H1 (cell line): ENCODE data around the gene LCOR. TPM values are rescaled to one million over a fixed set of nuclear protein-coding genes. Genes with fewer than 3 reads are reported as not detected.

Experiments used
- CTCF ChIA-PET: fragments of 300-600 bp; sonication (Branson Sonifier 250); formaldehyde crosslinking; loops from one replicate; lab custom pipeline; 2021; ENCODE audit not compliant: partially characterized antibody; lab: Charles Lee
- POLR2A ChIA-PET: fragments of 300-600 bp; sonication (Branson Sonifier 250); formaldehyde crosslinking; loops from one replicate; lab custom pipeline; 2021; ENCODE audit warnings: inconsistent platforms; ENCODE audit not compliant: partially characterized antibody; lab: Charles Lee
- DNase-seq, 2 experiments: peaks; one replicate each; pipeline versions ENCODE4 v3.0.0 to v3.0.0-alpha.2; 2010 to 2022; ENCODE audit warnings: low spot score in 2 of 2, low read depth in 1 of 2, mixed read lengths in 1 of 2
- FAIRE-seq: peaks from 2 replicates; lab custom pipeline; 2011; peaks lifted over from hg19 to GRCh38; lab: Jason Lieb, UNC
- H2AFZ ChIP-seq: 2 replicates; pipeline ENCODE4 v1.8.1; 2012; ENCODE audit warnings: low read length, inconsistent platforms
- H2AK5ac ChIP-seq: 2 replicates; pipeline ENCODE4 v1.6.1; 2013; ENCODE audit warnings: low read depth, low read length
- H2BK120ac ChIP-seq: replicated peaks from 2 replicates; pipeline ENCODE3; 2013; ENCODE audit warnings: low read depth, low read length, inconsistent platforms
- H2BK12ac ChIP-seq: 2 replicates; pipeline ENCODE4 v1.6.1; 2013; ENCODE audit warnings: low read depth, low read length
- H2BK15ac ChIP-seq: 2 replicates; pipeline ENCODE4 v1.6.1; 2013; ENCODE audit warnings: low read length
- H2BK20ac ChIP-seq: 2 replicates; pipeline ENCODE4 v1.6.1; 2013; ENCODE audit warnings: low read length
- H2BK5ac ChIP-seq: 2 replicates; pipeline ENCODE4 v1.6.1; 2013; ENCODE audit warnings: low read depth, low read length
- H3K14ac ChIP-seq: 2 replicates; pipeline ENCODE4 v1.6.1; 2013; ENCODE audit warnings: inconsistent platforms; ENCODE audit not compliant: insufficient read length
- H3K18ac ChIP-seq: 2 replicates; pipeline ENCODE4 v1.6.1; 2013; ENCODE audit warnings: low read length; ENCODE audit errors: extremely low read depth
- H3K23ac ChIP-seq: 2 replicates; pipeline ENCODE4 v1.6.1; 2013; ENCODE audit warnings: inconsistent platforms; ENCODE audit not compliant: insufficient read length
- H3K23me2 ChIP-seq: 2 replicates; pipeline ENCODE4 v1.6.1; 2013; ENCODE audit warnings: low read depth, low read length
- H3K27ac ChIP-seq: 2 replicates; pipeline ENCODE4 v1.6.1; 2011; ENCODE audit warnings: low read depth, low read length, inconsistent platforms
- H3K27me3 ChIP-seq, 4 experiments: replicated peaks in 1 of 4; 1 replicate in 1 of 4; 2 replicates in 3 of 4; pipeline versions ENCODE4 v1.6.1 to v1.8.1; 2011 to 2013; ENCODE audit warnings: low read length in 3 of 4, mild to moderate bottlenecking in 3 of 4, inconsistent platforms in 2 of 4, mixed read lengths in 2 of 4, moderate library complexity in 1 of 4; ENCODE audit not compliant: control insufficient read depth in 3 of 4, insufficient read depth in 3 of 4; ENCODE audit errors: extremely low read depth in 1 of 4
- H3K36me3 ChIP-seq, 4 experiments: 2 replicates each; pipeline versions ENCODE4 v1.6.1 to v1.8.1; 2011 to 2013; ENCODE audit warnings: mild to moderate bottlenecking in 4 of 4, low read length in 3 of 4, moderate library complexity in 2 of 4, control low read depth in 1 of 4, inconsistent platforms in 1 of 4; ENCODE audit not compliant: insufficient read depth in 4 of 4, control insufficient read depth in 2 of 4
- H3K4ac ChIP-seq: replicated peaks from 2 replicates; pipeline ENCODE3; 2013; ENCODE audit warnings: low read length, low read depth, mixed read lengths, inconsistent platforms; ENCODE audit not compliant: insufficient read length
- H3K4me1 ChIP-seq, 4 experiments: replicated peaks in 1 of 4; 1 replicate in 1 of 4; 2 replicates in 3 of 4; pipeline versions ENCODE4 v1.6.1 to v1.8.1; 2011 to 2013; ENCODE audit warnings: low read length in 3 of 4, inconsistent platforms in 2 of 4, mixed read lengths in 1 of 4; ENCODE audit not compliant: insufficient read depth in 4 of 4, control insufficient read depth in 3 of 4
- H3K4me2 ChIP-seq, 2 experiments: 2 replicates each; pipeline versions ENCODE4 v1.6.1 to v1.8.1; 2011 to 2013; ENCODE audit warnings: low read depth in 2 of 2, low read length in 2 of 2, control low read depth in 1 of 2, inconsistent platforms in 1 of 2, mild to moderate bottlenecking in 1 of 2; ENCODE audit not compliant: insufficient read depth in 1 of 2
- H3K4me3 ChIP-seq, 4 experiments: fragments of 200-600, 300-600 bp in 1 of 4; sonication (generic), shearing (Covaris generic), sonication (Bioruptor Twin) in 1 of 4; 2 replicates each; pipeline versions ENCODE4 v1.5.1 to v1.8.1; 2011 to 2016; ENCODE audit warnings: low read length in 4 of 4, low read depth in 3 of 4, control low read depth in 2 of 4, inconsistent platforms in 2 of 4, mild to moderate bottlenecking in 2 of 4, mixed read lengths in 1 of 4, moderate library complexity in 1 of 4; ENCODE audit not compliant: insufficient read depth in 2 of 4; ENCODE audit errors: extremely low read depth in 1 of 4
- H3K56ac ChIP-seq: replicated peaks from 2 replicates; pipeline ENCODE3; 2013; ENCODE audit warnings: low read depth, mild to moderate bottlenecking, mixed read lengths, low read length, inconsistent platforms; ENCODE audit not compliant: insufficient read length
- H3K79me1 ChIP-seq: 2 replicates; pipeline ENCODE4 v1.6.1; 2013; ENCODE audit warnings: low read depth, low read length, control low read depth
- H3K79me2 ChIP-seq, 2 experiments: 2 replicates each; pipeline versions ENCODE4 v1.6.1 to v1.8.1; 2012 to 2013; ENCODE audit warnings: low read length in 2 of 2, mild to moderate bottlenecking in 2 of 2, inconsistent platforms in 1 of 2; ENCODE audit not compliant: insufficient read depth in 2 of 2, control insufficient read depth in 1 of 2
- H3K9ac ChIP-seq, 4 experiments: replicated peaks in 1 of 4; 1 replicate in 1 of 4; 2 replicates in 3 of 4; pipeline versions ENCODE4 v1.6.1 to v1.8.1; 2011 to 2013; ENCODE audit warnings: low read depth in 3 of 4, low read length in 3 of 4, control low read depth in 2 of 4, mild to moderate bottlenecking in 2 of 4, moderate library complexity in 2 of 4, inconsistent platforms in 1 of 4; ENCODE audit errors: extremely low read depth in 1 of 4
- H3K9me3 ChIP-seq, 2 experiments: 2 replicates each; pipeline versions ENCODE4 v1.6.1 to v1.8.1; 2012 to 2013; ENCODE audit warnings: mild to moderate bottlenecking in 2 of 2, moderate library complexity in 2 of 2, control low read depth in 1 of 2, inconsistent platforms in 1 of 2, low read depth in 1 of 2, low read length in 1 of 2, mixed read lengths in 1 of 2; ENCODE audit not compliant: insufficient read depth in 2 of 2
- H4K20me1 ChIP-seq, 2 experiments: replicated peaks in 1 of 2; 2 replicates each; pipeline versions ENCODE3 to v1.8.1; 2011 to 2013; ENCODE audit warnings: inconsistent platforms in 2 of 2, low read length in 2 of 2, mild to moderate bottlenecking in 1 of 2; ENCODE audit not compliant: insufficient read depth in 2 of 2, control insufficient read depth in 1 of 2
- H4K5ac ChIP-seq: 2 replicates; pipeline ENCODE4 v1.6.1; 2013; ENCODE audit warnings: low read length, low read depth, mixed read lengths, inconsistent platforms; ENCODE audit not compliant: insufficient read length
- H4K8ac ChIP-seq: 2 replicates; pipeline ENCODE4 v1.8.0; 2013; ENCODE audit warnings: mild to moderate bottlenecking, moderate library complexity, low read length, inconsistent platforms; ENCODE audit not compliant: insufficient read depth; ENCODE audit errors: extremely low read depth
- H4K91ac ChIP-seq: replicated peaks from 2 replicates; pipeline ENCODE3; 2013; ENCODE audit warnings: low read length, mixed read lengths, inconsistent platforms; ENCODE audit not compliant: insufficient read length
- CHD2 ChIP-seq: IDR thresholded peaks from 2 replicates; pipeline ENCODE4 v1.6.1; 2012; ENCODE audit warnings: low read length, improper control_type of control experiment
- JUN ChIP-seq: IDR thresholded peaks from 2 replicates; pipeline ENCODE4 v1.6.1; 2011; ENCODE audit warnings: low read depth, mild to moderate bottlenecking, improper control_type of control experiment, low read length
- JUND ChIP-seq: IDR thresholded peaks from 2 replicates; pipeline ENCODE4 v1.6.1; 2011; ENCODE audit warnings: mild to moderate bottlenecking, improper control_type of control experiment, low read length
- KDM1A ChIP-seq: fragments of 200-600, 300-600 bp; sonication (generic); IDR thresholded peaks from 2 replicates; pipeline ENCODE4 v1.7.1; 2016; ENCODE audit warnings: mild to moderate bottlenecking, low read length, borderline replicate concordance
- KDM4A ChIP-seq: IDR thresholded peaks from one replicate; pipeline ENCODE4 v1.7.1; 2012; ENCODE audit warnings: low read depth, mild to moderate bottlenecking, moderate library complexity, low read length, inconsistent platforms; ENCODE audit not compliant: severe bottlenecking
- MAX ChIP-seq: IDR thresholded peaks from 2 replicates; pipeline ENCODE4 v1.6.1; 2012; ENCODE audit warnings: inconsistent platforms
- POLR2A ChIP-seq, 2 experiments: IDR thresholded peaks; 1 replicate in 1 of 2; 2 replicates in 1 of 2; pipeline ENCODE4 v1.6.1; 2011; ENCODE audit warnings: low read depth in 2 of 2, low read length in 2 of 2, mild to moderate bottlenecking in 2 of 2; ENCODE audit errors: control extremely low read depth in 1 of 2
- SP2 ChIP-seq: IDR thresholded peaks from 2 replicates; pipeline ENCODE4 v1.6.1; 2012; ENCODE audit warnings: mild to moderate bottlenecking, low read length, inconsistent platforms
- SP4 ChIP-seq: IDR thresholded peaks from 2 replicates; pipeline ENCODE4 v1.6.1; 2012; ENCODE audit warnings: low read length, inconsistent platforms
- TAF1 ChIP-seq: IDR thresholded peaks from 2 replicates; pipeline ENCODE4 v1.6.1; 2011; ENCODE audit warnings: mild to moderate bottlenecking, low read depth, low read length
- TAF7 ChIP-seq: optimal IDR thresholded peaks from 2 replicates; pipeline ENCODE3; 2011; ENCODE audit warnings: low read depth, mild to moderate bottlenecking, inconsistent platforms, low read length, moderate library complexity, borderline replicate concordance
- WGBS, 2 experiments: shearing (Covaris generic) in 1 of 2; methylation state at CpG; one replicate each; pipeline versions ENCODE4 v1.1.6 to v1.1.7; 2013 to 2015; ENCODE audit warnings: low lambda C conversion rate in 2 of 2, mixed read lengths in 2 of 2, inconsistent platforms in 1 of 2, low coverage in 1 of 2, missing lambda C conversion rate in 1 of 2; ENCODE audit not compliant: insufficient replicate concordance in 2 of 2, insufficient coverage in 1 of 2, insufficient read length in 1 of 2; ENCODE audit errors: extremely low coverage in 1 of 2, missing lambda C conversion rate in 1 of 2; 5-methylcytosine and 5-hydroxymethylcytosine counted together
- polyA plus RNA-seq, 7 experiments: library from polyadenylated mRNA; depleted of rRNA in 3 of 7; stranded (reverse) in 5 of 7; unstranded in 2 of 7; fragments of >200 nt in 5 of 7; fragments of 200-250 nt in 2 of 7; gene quantifications; 1 replicate in 5 of 7; 2 replicates in 1 of 7; 4 replicates in 1 of 7; pipeline versions ENCODE4 v1.2.1 to v1.2.3, GENCODE V29; 2011 to 2013; ENCODE audit warnings: missing spikeins in 2 of 7, mixed read lengths in 2 of 7
- total RNA-seq: library from RNA; stranded (reverse); fragmentation: NEBNext Ultra II Directional; extraction: Animal tissue kit (Norgen Biotek cat#: 25700); gene quantifications from 2 replicates; pipeline ENCODE4 v1.2.1, GENCODE V29; 2021

The LCOR gene
- total and polyA plus RNA-seq, 2 of the 8 experiments (the other 6 are each of a cell fraction or from before 2014, with no cell fraction given): 4.7 to 25.5 TPM

GRCh38 chr10:97018251-97019212 lies 186.4 kb downstream of the LCOR start:
- no peak overlapping the region for H2BK5ac ChIP-seq
- no peak overlapping the region for H3K23ac ChIP-seq
- no peak overlapping the region for H3K4ac ChIP-seq
- WGBS, 2 experiments: 90% methylated on average over 14 of the region's 18 CpGs; no CpG with 5 or more reads in 1 of the 2 experiments
- H2BK12ac ChIP-seq: 0 out of 2 replicates have a peak overlapping the region, but pooled peaks have one; percentile 9
- no peak for DNase-seq
- no peak overlapping the region for H3K27ac ChIP-seq
- CTCF ChIA-PET: interaction anchor here (1.6 to 9.9 kb wide), 4 partner anchors 7 to 192 kb away, joined by 3 to 129 read pairs (median 9); no protein-coding TSS in a partner anchor
- no peaks in the 10 kb centered on the region for H4K20me1 ChIP-seq
- H3K4me1 ChIP-seq: peaks cover 0 to 9% (median 4%) of the 10 kb centered on the region in 4 experiments; a peak in 4 of 7 replicates
- no peak for TF ChIP-seq POLR2A (IDR thresholded peaks at IDR 0.05; ENCODE audit: control extremely low read depth in 1 of 2, low read depth in 2 of 2, low read length in 2 of 2)
- no peak for TF ChIP-seq KDM1A
- TF ChIP-seq KDM4A: no peak
- no peak for TF ChIP-seq MAX
- TF ChIP-seq TAF7: no peak
- no peak for TF ChIP-seq SP2
- no peak for TF ChIP-seq SP4
- no peak for TF ChIP-seq JUN
- TF ChIP-seq JUND: no peak
- TF ChIP-seq CHD2: no peak
- no peak for TF ChIP-seq TAF1
- TF ChIP-seq, all 59 proteins: peak for 0
- no peak overlapping the region for H4K91ac ChIP-seq
- no peaks in the 10 kb centered on the region for H3K79me1 ChIP-seq
- H3K18ac ChIP-seq: no peak overlapping the region; the same call in 1 of the 2 replicates
- POLR2A ChIA-PET: no interaction called here
- H3K36me3 ChIP-seq: no peaks in the 10 kb centered on the region
- H4K8ac ChIP-seq: peak overlapping the region; percentile 4; the same call in 1 of the 2 replicates
- H4K5ac ChIP-seq: no peak overlapping the region
- no peaks in the 10 kb centered on the region for H3K23me2 ChIP-seq
- H3K56ac ChIP-seq: no peak overlapping the region
- H2AK5ac ChIP-seq: no peak overlapping the region
- H3K9me3 ChIP-seq: no peaks in the 10 kb centered on the region
- H3K9ac ChIP-seq: no peak overlapping the region
- FAIRE-seq: no peak
- H2BK15ac ChIP-seq: no peak overlapping the region
- no peak overlapping the region for H3K4me2 ChIP-seq
- no peaks in the 10 kb centered on the region for H3K79me2 ChIP-seq
- no peaks in the 10 kb centered on the region for H3K27me3 ChIP-seq
- no peak overlapping the region for H2BK20ac ChIP-seq
- H2AFZ ChIP-seq: no peak overlapping the region
- H3K4me3 ChIP-seq: no peak overlapping the region
- H2BK120ac ChIP-seq: no peak overlapping the region
- H3K14ac ChIP-seq: no peak overlapping the region
